ENCODE measurements around the gene TINCR.
A peak's percentile ranks its signal among the peaks of the same experiment; 100 is the strongest.

Gene TINCR

GRCh38 chr19:5593343-5594255 lies 25.8 kb upstream of the TINCR start:
- Mint-ChIP-seq H3K9me3 (no peaks in the 10 kb centered on the region), H3K4me1 (peaks cover 16% of the 10 kb centered on the region), H3K27ac (peak overlapping the region in 1 of 2 donors; percentile 78), H3K4me3 (no peak overlapping the region), H3K27me3 (no peaks in the 10 kb centered on the region)
- DNase-seq (no peak), ATAC-seq (no peak)

GRCh38 chr19:5592531-5593342 lies 25.0 kb upstream of the TINCR start:
- no peaks in the 10 kb centered on the region for H3K9me3 Mint-ChIP-seq
- H3K27me3 Mint-ChIP-seq = no peaks in the 10 kb centered on the region
- H3K4me3 Mint-ChIP-seq = no peak overlapping the region
- H3K4me1 Mint-ChIP-seq = peaks cover 21% of the 10 kb centered on the region
- ATAC-seq (no peak), DNase-seq (no peak)
- no peak overlapping the region for H3K27ac Mint-ChIP-seq

GRCh38 chr19:5591476-5591875 lies 23.7 kb upstream of the TINCR start:
- Mint-ChIP-seq H3K4me3 (no peak overlapping the region), H3K27ac (no peak overlapping the region), H3K4me1 (peaks cover 28% of the 10 kb centered on the region), H3K27me3 (no peaks in the 10 kb centered on the region), H3K9me3 (no peaks in the 10 kb centered on the region)
- DNase-seq (no peak), ATAC-seq (no peak)

- H3K4me1 Mint-ChIP-seq = peaks cover 33% of the 10 kb centered on the region
- no peak for ATAC-seq
- DNase-seq = no peak
- peak overlapping the region in 1 of 2 donors; percentile 86 for H3K27ac Mint-ChIP-seq
- H3K4me3 Mint-ChIP-seq = no peak overlapping the region
- H3K9me3 Mint-ChIP-seq = no peaks in the 10 kb centered on the region
- no peaks in the 10 kb centered on the region for H3K27me3 Mint-ChIP-seq
These were observed 23.1 kb upstream of the TINCR start for GRCh38 chr19:5590865-5591154.

GRCh38 chr19:5590151-5590864 lies 22.6 kb upstream of the TINCR start:
- no peak overlapping the region for H3K27ac Mint-ChIP-seq
- DNase-seq (no peak), ATAC-seq (no peak)
- H3K9me3 Mint-ChIP-seq = no peaks in the 10 kb centered on the region
- H3K27me3 Mint-ChIP-seq = no peaks in the 10 kb centered on the region
- H3K4me3 Mint-ChIP-seq = no peak overlapping the region
- H3K4me1 Mint-ChIP-seq = peaks cover 36% of the 10 kb centered on the region

- H3K27me3 Mint-ChIP-seq = no peaks in the 10 kb centered on the region
- no peaks in the 10 kb centered on the region for H3K9me3 Mint-ChIP-seq
- H3K4me1 Mint-ChIP-seq = peaks cover 34% of the 10 kb centered on the region
- peak overlapping the region in 1 of 2 donors; percentile 71 for H3K27ac Mint-ChIP-seq
- no peak overlapping the region for H3K4me3 Mint-ChIP-seq
- no peak for DNase-seq
- ATAC-seq = no peak
These were observed 21.3 kb upstream of the TINCR start for GRCh38 chr19:5588906-5589676.

- Mint-ChIP-seq H3K27ac (peak overlapping the region in 1 of 2 donors; percentile 39), H3K4me1 (peaks cover 34% of the 10 kb centered on the region), H3K4me3 (no peak overlapping the region), H3K9me3 (no peaks in the 10 kb centered on the region), H3K27me3 (no peaks in the 10 kb centered on the region)
- ATAC-seq (no peak), DNase-seq (no peak)
These were observed 20.7 kb upstream of the TINCR start for GRCh38 chr19:5588441-5588840.

GRCh38 chr19:5587661-5588060 lies 19.9 kb upstream of the TINCR start:
- ATAC-seq (no peak), DNase-seq (no peak)
- H3K4me3 Mint-ChIP-seq = no peak overlapping the region
- no peak overlapping the region for H3K27ac Mint-ChIP-seq
- peaks cover 34% of the 10 kb centered on the region for H3K4me1 Mint-ChIP-seq
- no peaks in the 10 kb centered on the region for H3K27me3 Mint-ChIP-seq
- H3K9me3 Mint-ChIP-seq = no peaks in the 10 kb centered on the region

GRCh38 chr19:5587071-5587455 lies 19.3 kb upstream of the TINCR start:
- H3K9me3 Mint-ChIP-seq = no peaks in the 10 kb centered on the region
- DNase-seq (no peak), ATAC-seq (no peak)
- H3K4me1 Mint-ChIP-seq = peaks cover 34% of the 10 kb centered on the region
- H3K27ac Mint-ChIP-seq = no peak overlapping the region
- H3K4me3 Mint-ChIP-seq = peak overlapping the region in 1 of 2 donors; percentile 41
- H3K27me3 Mint-ChIP-seq = no peaks in the 10 kb centered on the region

GRCh38 chr19:5586300-5587070 lies 18.7 kb upstream of the TINCR start:
- no peak overlapping the region for H3K27ac Mint-ChIP-seq
- peak overlapping the region in 1 of 2 donors; percentile 72 for H3K4me3 Mint-ChIP-seq
- H3K9me3 Mint-ChIP-seq = no peaks in the 10 kb centered on the region
- DNase-seq (no peak), ATAC-seq (peak; percentile 47)
- no peaks in the 10 kb centered on the region for H3K27me3 Mint-ChIP-seq
- peaks cover 34% of the 10 kb centered on the region for H3K4me1 Mint-ChIP-seq

GRCh38 chr19:5585461-5586299 lies 17.9 kb upstream of the TINCR start:
- Mint-ChIP-seq H3K27ac (peak overlapping the region; percentile 57 to 85), H3K9me3 (no peaks in the 10 kb centered on the region), H3K4me1 (peaks cover 34% of the 10 kb centered on the region), H3K27me3 (no peaks in the 10 kb centered on the region), H3K4me3 (peak overlapping the region; percentile 54 to 72)
- peak; percentile 38 to 70 for DNase-seq
- ATAC-seq = peak; percentile 87

- no peak for ATAC-seq
- H3K9me3 Mint-ChIP-seq = no peaks in the 10 kb centered on the region
- peaks cover 12% of the 10 kb centered on the region for H3K4me1 Mint-ChIP-seq
- no peak overlapping the region for H3K27ac Mint-ChIP-seq
- DNase-seq = no peak
- no peaks in the 10 kb centered on the region for H3K27me3 Mint-ChIP-seq
- no peak overlapping the region for H3K4me3 Mint-ChIP-seq
These were observed 12.4 kb upstream of the TINCR start for GRCh38 chr19:5580161-5580571.

- no peaks in the 10 kb centered on the region for H3K9me3 Mint-ChIP-seq
- H3K4me1 Mint-ChIP-seq = peaks cover 12% of the 10 kb centered on the region
- H3K27me3 Mint-ChIP-seq = no peaks in the 10 kb centered on the region
- H3K4me3 Mint-ChIP-seq = no peak overlapping the region
- ATAC-seq (no peak), DNase-seq (no peak)
- H3K27ac Mint-ChIP-seq = peak overlapping the region in 1 of 2 donors; percentile 27
These were observed 11.9 kb upstream of the TINCR start for GRCh38 chr19:5579697-5580096.

GRCh38 chr19:5579286-5579685 lies 11.5 kb upstream of the TINCR start:
- Mint-ChIP-seq H3K4me1 (peaks cover 12% of the 10 kb centered on the region), H3K4me3 (no peak overlapping the region), H3K9me3 (no peaks in the 10 kb centered on the region), H3K27me3 (no peaks in the 10 kb centered on the region), H3K27ac (no peak overlapping the region)
- DNase-seq = no peak
- no peak for ATAC-seq

Data from stimulated activated naive CD8-positive, alpha-beta T cell treated with anti-CD3 and anti-CD28 coated beads, Interleukin-15, amount 100 ng/mL, for 72 hours (primary cell).